K562 (cell line): ENCODE measurements around the gene SNRPA. TPM values are rescaled to one million over a fixed set of nuclear protein-coding genes. Genes with fewer than 3 reads are reported as not detected.
A peak's percentile ranks its signal among the peaks of the same experiment; 100 is the strongest.

Experiments used
- BMI1 ChIP-seq: fragments of 150-350 bp; IDR thresholded peaks from 2 replicates; pipeline ENCODE4 v1.6.1; 2014; ENCODE audit warnings: low read length
- CUX1 ChIP-seq: fragments of 200-800 bp; sonication (Bioruptor generic); IDR thresholded peaks from 2 replicates; pipeline ENCODE4 v1.6.1; 2016; ENCODE audit warnings: missing genetic modification characterization, missing compliant biosample characterization
- DEAF1 ChIP-seq: fragments of 450-650 bp; formaldehyde crosslinking; IDR thresholded peaks from 2 replicates; pipeline ENCODE4 v1.4.0; 2020; ENCODE audit warnings: mild to moderate bottlenecking, moderate library complexity
- FOXP4 ChIP-seq: sonication (generic); formaldehyde crosslinking; IDR thresholded peaks from 2 replicates; pipeline ENCODE4 v1.8.0; 2022; ENCODE audit warnings: mild to moderate bottlenecking, missing genetic modification reagents, borderline replicate concordance
- GTF2A2 ChIP-seq: IDR thresholded peaks from 2 replicates; pipeline ENCODE4 v1.6.1; 2016; ENCODE audit warnings: mild to moderate bottlenecking, missing genetic modification characterization, missing compliant biosample characterization
- KAT7 ChIP-seq: sonication (generic); formaldehyde crosslinking; IDR thresholded peaks from 2 replicates; pipeline ENCODE4 v1.8.0; 2022; ENCODE audit warnings: missing genetic modification reagents, mild to moderate bottlenecking, borderline replicate concordance
- MLX ChIP-seq, 2 experiments: fragments of 450-650 bp in 1 of 2; sonication (generic) in 1 of 2; formaldehyde crosslinking; conservative IDR thresholded peaks; 2 replicates each; pipeline versions ENCODE4 v1.4.0 to v1.8.1; 2020 to 2022; ENCODE audit warnings: mild to moderate bottlenecking in 1 of 2, missing genetic modification reagents in 1 of 2
- MYBL2 ChIP-seq, 2 experiments: fragments of 450-650 bp in 1 of 2; sonication (generic) in 1 of 2; formaldehyde crosslinking in 1 of 2; IDR thresholded peaks; 2 replicates each; pipeline versions ENCODE4 v1.6.1 to v1.8.1; 2017 to 2022; ENCODE audit warnings: borderline replicate concordance in 1 of 2, inconsistent platforms in 1 of 2, low read depth in 1 of 2, mild to moderate bottlenecking in 1 of 2, missing genetic modification reagents in 1 of 2, moderate library complexity in 1 of 2
- NCOA2 ChIP-seq, 2 experiments: fragments of 450-650 bp; IDR thresholded peaks; 2 replicates each; pipeline ENCODE4 v1.6.1; 2018; ENCODE audit warnings: mild to moderate bottlenecking in 2 of 2, moderate library complexity in 1 of 2; ENCODE audit not compliant: partially characterized antibody in 2 of 2
- NFXL1 ChIP-seq: fragments of 450-650 bp; formaldehyde crosslinking; IDR thresholded peaks from 2 replicates; pipeline ENCODE4 v1.4.0; 2021; ENCODE audit warnings: mild to moderate bottlenecking
- PHF20 ChIP-seq: fragments of 450-650 bp; IDR thresholded peaks from 2 replicates; pipeline ENCODE4 v1.6.1; 2018; ENCODE audit not compliant: partially characterized antibody
- PHF8 ChIP-seq: fragments of 200-600 bp; sonication (generic); IDR thresholded peaks from 2 replicates; pipeline ENCODE4 v1.6.1; 2012; ENCODE audit warnings: mixed run types, mild to moderate bottlenecking, inconsistent platforms, low read length, moderate library complexity, borderline replicate concordance
- PML ChIP-seq: IDR thresholded peaks from 2 replicates; pipeline ENCODE4 v1.6.1; 2012; ENCODE audit warnings: low read length, inconsistent platforms
- SREBF2 ChIP-seq: sonication (generic); formaldehyde crosslinking; IDR thresholded peaks from 2 replicates; pipeline ENCODE4 v1.4.0; 2020; ENCODE audit warnings: mild to moderate bottlenecking, missing genetic modification reagents
- XRCC4 ChIP-seq: IDR thresholded peaks from one replicate; pipeline ENCODE4 v1.6.1; 2011; ENCODE audit not compliant: insufficient read depth, insufficient read length; ENCODE audit errors: extremely low read depth
- ZFP91 ChIP-seq: sonication (generic); formaldehyde crosslinking; IDR thresholded peaks from 2 replicates; pipeline ENCODE4 v1.8.0; 2022; ENCODE audit warnings: mild to moderate bottlenecking, missing genetic modification reagents
- ZNF778 ChIP-seq: fragments of 450-650 bp; formaldehyde crosslinking; IDR thresholded peaks from 2 replicates; pipeline ENCODE4 v1.4.0; 2020; ENCODE audit warnings: mild to moderate bottlenecking, moderate library complexity
- polyA plus RNA-seq, 8 experiments: library from polyadenylated mRNA; depleted of rRNA in 4 of 8; stranded (reverse) in 5 of 8; unstranded in 3 of 8; fragments of >200 nt; fragmentation: Nextera tagmentation in 2 of 8; fragmentation: Illumina TruSeq in 1 of 8; extraction: Ambion mirVana in 2 of 8; extraction: Trizol in 1 of 8; gene quantifications; 2 replicates each; pipeline versions ENCODE4 v1.2.1 to v1.2.3, GENCODE V29; 2011 to 2014; ENCODE audit warnings: inconsistent platforms in 1 of 8, missing spikeins in 1 of 8
- total RNA-seq, 7 experiments: library from RNA; depleted of rRNA in 6 of 7; stranded (reverse); fragments of >200 nt in 6 of 7; fragmentation: Illumina TruSeq in 2 of 7; extraction: Trizol in 2 of 7; gene quantifications; 2 replicates each; pipeline versions ENCODE4 v1.2.1 to v1.2.3, GENCODE V29; 2011 to 2021; ENCODE audit warnings: low replicate concordance in 1 of 7

SNRPA gene
- total and polyA plus RNA-seq, 9 of the 15 experiments (the other 6 are each of a cell fraction or from before 2014, with no cell fraction given) = 16.3 to 311 (median 193) TPM

GRCh38 chr19:40777645-40777936, 26.6 kb downstream of the SNRPA start (continued):
- TF ChIP-seq ZFP91 (CRISPR knock-in tag) = no peak
- no peak for TF ChIP-seq FOXP4 (CRISPR knock-in tag)
- TF ChIP-seq PHF20 = no peak
- TF ChIP-seq PML = no peak
- no peak for TF ChIP-seq MYBL2 (IDR thresholded peaks at IDR 0.05; ENCODE audit: low read depth)
- TF ChIP-seq MYBL2 (CRISPR knock-in tag; IDR thresholded peaks at IDR 0.05; ENCODE audit: borderline replicate concordance) = no peak
- no peak for TF ChIP-seq NFXL1 (CRISPR knock-in tag)
- TF ChIP-seq ZNF778 (CRISPR knock-in tag) = no peak
- TF ChIP-seq KAT7 (CRISPR knock-in tag) = peak; percentile 36; the same call in 1 of the 2 replicates
- TF ChIP-seq BMI1 = no peak
- no peak for TF ChIP-seq NCOA2 (IDR thresholded peaks at IDR 0.05; ENCODE audit: partially characterized antibody in 2 of 2)
- no peak for TF ChIP-seq MLX (CRISPR knock-in tag; conservative IDR thresholded peaks at IDR 0.05)
- TF ChIP-seq GTF2A2 (tag) = no peak
- TF ChIP-seq DEAF1 (CRISPR knock-in tag) = no peak
- no peak for TF ChIP-seq CUX1 (CRISPR knock-in tag)
- TF ChIP-seq SREBF2 (CRISPR knock-in tag) = no peak
- no peak for TF ChIP-seq XRCC4
- peak; percentile 36; the same call in 1 of the 2 replicates for TF ChIP-seq PHF8
